DOHH2 (cell line): ENCODE measurements around the gene ADAMTSL1.

Experiments used
- H3F3A ChIP-seq: fragments of 200-600 bp; sonication (generic), shearing (Covaris generic); 2 replicates; pipeline ENCODE4 v1.6.0; 2016; ENCODE audit warnings: antibody characterized with exemption, mild to moderate bottlenecking; ENCODE audit not compliant: control insufficient read depth, insufficient read depth
- H3K27ac ChIP-seq: fragments of 200-600 bp; sonication (generic); 2 replicates; pipeline ENCODE4 v1.5.1; 2014; ENCODE audit warnings: low read depth, mild to moderate bottlenecking, low read length, moderate library complexity
- H3K27me3 ChIP-seq: fragments of 200-600 bp; sonication (generic); 2 replicates; pipeline ENCODE4 v1.6.1; 2014; ENCODE audit warnings: mild to moderate bottlenecking, low read length, mixed read lengths; ENCODE audit not compliant: control insufficient read depth
- H3K36me3 ChIP-seq: fragments of 200-600 bp; sonication (generic); 2 replicates; pipeline ENCODE4 v1.6.1; 2014; ENCODE audit warnings: mild to moderate bottlenecking, low read length, moderate library complexity, mixed read lengths; ENCODE audit not compliant: control insufficient read depth
- H3K4me1 ChIP-seq: fragments of 200-600 bp; sonication (generic); 2 replicates; pipeline ENCODE4 v1.6.1; 2014; ENCODE audit warnings: mild to moderate bottlenecking, low read length, mixed read lengths; ENCODE audit not compliant: control insufficient read depth
- H3K4me2 ChIP-seq: fragments of 200-600 bp; sonication (generic); 2 replicates; pipeline ENCODE4 v1.6.0; 2014; ENCODE audit warnings: mild to moderate bottlenecking, low read length, moderate library complexity
- H3K4me3 ChIP-seq: fragments of 200-600 bp; sonication (generic); 2 replicates; pipeline ENCODE4 v1.5.1; 2014; ENCODE audit warnings: mild to moderate bottlenecking, low read length, mixed read lengths
- H3K79me2 ChIP-seq: fragments of 200-600 bp; sonication (generic); 2 replicates; pipeline ENCODE4 v1.6.1; 2014; ENCODE audit warnings: mild to moderate bottlenecking, low read length, mixed read lengths; ENCODE audit not compliant: control insufficient read depth
- H3K9me2 ChIP-seq: fragments of 200-600 bp; sonication (generic); replicated peaks from 2 replicates; pipeline ENCODE4 v1.6.1; 2014; ENCODE audit warnings: mild to moderate bottlenecking, low read length, mixed read lengths; ENCODE audit not compliant: control insufficient read depth
- H3K9me3 ChIP-seq: fragments of 200-600 bp; sonication (generic); 2 replicates; pipeline ENCODE4 v1.6.1; 2014; ENCODE audit warnings: antibody characterized with exemption, low read length, mixed read lengths; ENCODE audit not compliant: control insufficient read depth, insufficient read depth
- H4K20me1 ChIP-seq: fragments of 200-600 bp; sonication (generic); 2 replicates; pipeline ENCODE4 v1.6.0; 2014; ENCODE audit warnings: low read depth, mild to moderate bottlenecking, antibody characterized with exemption, low read length, moderate library complexity; ENCODE audit not compliant: control insufficient read depth, insufficient read depth
- EZH2phosphoT487 ChIP-seq: fragments of 200-600 bp; sonication (generic); IDR thresholded peaks from 2 replicates; pipeline ENCODE4 v1.6.1; 2017; ENCODE audit warnings: borderline replicate concordance, mild to moderate bottlenecking, antibody characterized with exemption, low read length, moderate library complexity, mixed read lengths
- TF ChIP-seq, protein P1 (sequence below): fragments of 200-600 bp; sonication (generic); IDR thresholded peaks from one replicate; pipeline ENCODE4 v1.5.1; 2014; ENCODE audit warnings: antibody characterized with exemption, mild to moderate bottlenecking, low read depth, low read length; ENCODE audit not compliant: poor library complexity, severe bottlenecking

Gene ADAMTSL1

DNA sequence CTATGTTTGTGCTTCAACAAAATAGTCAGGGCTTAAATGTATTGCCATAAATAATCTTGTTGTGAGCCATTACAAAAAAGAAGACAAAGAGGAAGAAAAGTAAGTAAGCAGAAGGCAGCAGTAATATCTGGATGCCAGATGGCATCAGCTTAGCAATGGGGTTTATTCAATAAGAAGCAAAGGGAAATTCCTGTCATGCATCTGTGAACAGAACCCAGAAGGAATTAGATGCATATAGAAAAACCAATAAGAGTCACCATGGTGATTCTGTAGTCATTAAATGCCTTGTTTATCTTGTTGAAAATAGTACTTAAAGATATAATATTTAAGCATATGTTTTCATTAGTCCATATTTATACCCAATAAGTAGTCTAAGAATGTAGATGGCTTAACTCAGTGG lies 216.0 kb downstream of the ADAMTSL1 start:
- H3K9me2 ChIP-seq = no peaks in the 10 kb centered on the region
- H3K27me3 ChIP-seq = no peaks in the 10 kb centered on the region
- H3K4me3 ChIP-seq = no peak overlapping the region
- no peaks in the 10 kb centered on the region for H3K36me3 ChIP-seq
- H3K4me2 ChIP-seq = no peak overlapping the region
- no peaks in the 10 kb centered on the region for H3K4me1 ChIP-seq
- no peaks in the 10 kb centered on the region for H3F3A ChIP-seq
- H4K20me1 ChIP-seq = no peaks in the 10 kb centered on the region
- TF ChIP-seq, protein P1, sequence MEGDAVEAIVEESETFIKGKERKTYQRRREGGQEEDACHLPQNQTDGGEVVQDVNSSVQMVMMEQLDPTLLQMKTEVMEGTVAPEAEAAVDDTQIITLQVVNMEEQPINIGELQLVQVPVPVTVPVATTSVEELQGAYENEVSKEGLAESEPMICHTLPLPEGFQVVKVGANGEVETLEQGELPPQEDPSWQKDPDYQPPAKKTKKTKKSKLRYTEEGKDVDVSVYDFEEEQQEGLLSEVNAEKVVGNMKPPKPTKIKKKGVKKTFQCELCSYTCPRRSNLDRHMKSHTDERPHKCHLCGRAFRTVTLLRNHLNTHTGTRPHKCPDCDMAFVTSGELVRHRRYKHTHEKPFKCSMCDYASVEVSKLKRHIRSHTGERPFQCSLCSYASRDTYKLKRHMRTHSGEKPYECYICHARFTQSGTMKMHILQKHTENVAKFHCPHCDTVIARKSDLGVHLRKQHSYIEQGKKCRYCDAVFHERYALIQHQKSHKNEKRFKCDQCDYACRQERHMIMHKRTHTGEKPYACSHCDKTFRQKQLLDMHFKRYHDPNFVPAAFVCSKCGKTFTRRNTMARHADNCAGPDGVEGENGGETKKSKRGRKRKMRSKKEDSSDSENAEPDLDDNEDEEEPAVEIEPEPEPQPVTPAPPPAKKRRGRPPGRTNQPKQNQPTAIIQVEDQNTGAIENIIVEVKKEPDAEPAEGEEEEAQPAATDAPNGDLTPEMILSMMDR = no peak
- TF ChIP-seq EZH2phosphoT487 = no peak
- no peak overlapping the region for H3K27ac ChIP-seq
- H3K9me3 ChIP-seq = no peaks in the 10 kb centered on the region; the same call in 1 of the 2 replicates
- H3K79me2 ChIP-seq = no peaks in the 10 kb centered on the region

GRCh38 chr9:18692268-18692667 lies 218.3 kb downstream of the ADAMTSL1 start:
- H3K36me3 ChIP-seq = no peaks in the 10 kb centered on the region
- no peak overlapping the region for H3K27ac ChIP-seq
- H3K9me2 ChIP-seq = no peaks in the 10 kb centered on the region
- no peaks in the 10 kb centered on the region; the same call in 1 of the 2 replicates for H3K9me3 ChIP-seq
- no peaks in the 10 kb centered on the region for H4K20me1 ChIP-seq
- H3K4me1 ChIP-seq = no peaks in the 10 kb centered on the region
- no peak overlapping the region for H3K4me2 ChIP-seq
- H3F3A ChIP-seq = no peaks in the 10 kb centered on the region
- no peaks in the 10 kb centered on the region for H3K79me2 ChIP-seq
- H3K27me3 ChIP-seq = no peaks in the 10 kb centered on the region
- no peak for TF ChIP-seq EZH2phosphoT487
- TF ChIP-seq, protein P1 = no peak
- H3K4me3 ChIP-seq = no peak overlapping the region

- Histone ChIP-seq H4K20me1 (no peaks in the 10 kb centered on the region), H3F3A (no peaks in the 10 kb centered on the region), H3K4me1 (no peaks in the 10 kb centered on the region), H3K79me2 (no peaks in the 10 kb centered on the region), H3K36me3 (no peaks in the 10 kb centered on the region), H3K27ac (no peak overlapping the region), H3K9me2 (no peaks in the 10 kb centered on the region), H3K9me3 (no peaks in the 10 kb centered on the region; the same call in 1 of the 2 replicates), H3K27me3 (no peaks in the 10 kb centered on the region), H3K4me3 (no peak overlapping the region), H3K4me2 (no peak overlapping the region)
- TF ChIP-seq, protein P1 = no peak
- TF ChIP-seq EZH2phosphoT487 = no peak
These were observed 219.0 kb downstream of the ADAMTSL1 start for GRCh38 chr9:18692962-18693361.
